GM20000 (cell line): ENCODE results near the gene PHLPP1.

Source experiments
- DNase-seq: peaks from one replicate; pipeline ENCODE4 v3.0.0; 2012; ENCODE audit warnings: low spot score
- CTCF ChIP-seq: IDR thresholded peaks from 2 replicates; pipeline ENCODE4 v1.5.1; 2012; ENCODE audit warnings: mild to moderate bottlenecking, control low read depth; ENCODE audit errors: extremely low read depth, missing control alignments

Gene PHLPP1

DNA sequence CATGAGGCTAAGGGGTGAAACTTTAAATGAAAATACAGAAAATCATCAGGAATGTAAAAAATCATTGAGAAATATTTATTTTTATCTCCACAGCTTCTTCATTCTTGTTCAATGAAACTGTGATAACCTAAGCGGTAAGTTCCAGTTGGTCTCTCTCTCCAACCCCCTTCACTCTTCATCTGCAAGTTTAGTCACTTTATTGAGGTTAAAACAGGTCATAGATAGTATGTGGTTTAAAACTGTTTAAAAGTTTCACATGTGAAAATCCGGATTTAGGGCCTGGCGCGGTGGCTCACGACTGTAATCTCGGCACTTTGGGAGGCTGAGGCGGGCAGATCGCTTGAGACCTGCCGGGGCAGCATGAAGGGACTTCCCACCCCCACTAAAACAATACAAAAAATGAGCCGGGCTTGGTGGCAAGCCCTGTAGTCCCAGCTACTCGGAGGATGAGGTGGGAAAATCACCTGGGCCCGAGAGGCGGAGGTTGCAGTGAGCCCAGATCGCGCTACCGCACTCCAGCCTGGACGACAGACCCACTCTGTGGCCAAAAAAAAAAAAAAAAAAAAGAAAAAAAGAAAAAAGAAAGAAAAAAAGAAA is 1.6 kb upstream of the PHLPP1 start:
- TF ChIP-seq CTCF: no peak
- no peak for DNase-seq

DNA sequence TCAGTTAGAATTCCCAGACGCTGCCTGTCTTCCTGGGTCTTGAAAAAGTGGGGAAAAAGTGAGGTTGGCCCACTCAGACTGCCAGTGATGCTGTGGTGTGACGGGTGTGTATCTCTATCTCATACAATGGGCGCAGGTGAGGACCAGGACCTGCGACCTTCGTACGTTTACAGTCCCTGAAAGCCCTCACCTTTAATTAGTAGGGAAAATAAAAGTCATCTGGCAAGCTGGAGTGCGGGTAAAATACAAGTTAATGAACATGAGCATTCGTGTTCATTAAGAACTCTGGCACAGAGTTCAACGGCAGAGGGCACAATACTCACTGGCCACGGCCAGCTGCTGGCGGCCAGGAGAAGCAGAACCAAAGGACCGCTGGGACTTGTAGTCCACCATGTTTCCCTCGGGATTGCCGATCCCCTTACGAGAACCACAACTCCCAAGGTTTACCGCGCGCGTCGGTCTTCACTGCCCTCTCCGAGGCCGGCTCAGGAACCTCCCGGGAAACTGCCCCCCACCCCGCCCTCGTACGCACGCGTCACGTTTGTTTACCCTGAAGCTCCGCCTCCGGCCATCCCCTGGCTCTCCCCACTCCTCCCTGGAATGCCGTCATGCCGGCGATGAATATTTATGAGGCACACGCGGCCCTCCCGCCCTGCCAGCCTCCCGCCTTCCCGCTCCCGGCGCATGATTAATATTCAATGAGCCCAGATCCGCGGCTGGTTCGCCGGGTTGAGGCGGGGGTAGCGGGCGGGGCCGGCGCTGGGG is 488 bp upstream of the PHLPP1 start:
- DNase-seq: peak; percentile 95
- peak; percentile 79 for TF ChIP-seq CTCF

- DNase-seq: peak; percentile 83
Observed at GRCh38 chr18:62715759-62716615, 646 bp downstream of the PHLPP1 start.

DNA sequence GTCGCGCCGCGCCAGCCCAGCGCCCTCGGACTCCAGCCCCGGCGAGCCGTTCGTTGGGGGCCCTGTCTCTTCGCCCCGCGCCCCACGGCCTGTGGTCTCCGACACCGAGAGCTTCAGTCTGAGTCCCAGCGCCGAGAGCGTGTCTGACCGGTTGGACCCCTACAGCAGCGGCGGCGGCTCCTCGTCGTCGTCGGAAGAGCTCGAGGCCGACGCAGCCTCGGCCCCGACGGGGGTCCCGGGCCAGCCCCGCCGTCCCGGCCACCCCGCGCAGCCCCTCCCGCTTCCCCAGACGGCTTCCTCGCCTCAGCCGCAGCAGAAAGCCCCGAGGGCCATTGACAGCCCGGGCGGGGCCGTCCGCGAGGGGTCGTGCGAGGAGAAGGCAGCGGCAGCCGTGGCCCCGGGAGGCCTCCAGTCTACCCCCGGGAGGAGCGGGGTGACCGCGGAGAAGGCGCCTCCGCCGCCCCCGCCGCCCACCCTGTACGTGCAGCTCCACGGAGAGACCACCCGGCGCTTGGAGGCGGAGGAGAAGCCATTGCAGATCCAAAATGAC is 1.4 kb downstream of the PHLPP1 start:
- peak; percentile 83 for DNase-seq

More at GRCh38 chr18:62715759-62716615, 646 bp downstream of the PHLPP1 start:
- TF ChIP-seq CTCF: no peak

DNA sequence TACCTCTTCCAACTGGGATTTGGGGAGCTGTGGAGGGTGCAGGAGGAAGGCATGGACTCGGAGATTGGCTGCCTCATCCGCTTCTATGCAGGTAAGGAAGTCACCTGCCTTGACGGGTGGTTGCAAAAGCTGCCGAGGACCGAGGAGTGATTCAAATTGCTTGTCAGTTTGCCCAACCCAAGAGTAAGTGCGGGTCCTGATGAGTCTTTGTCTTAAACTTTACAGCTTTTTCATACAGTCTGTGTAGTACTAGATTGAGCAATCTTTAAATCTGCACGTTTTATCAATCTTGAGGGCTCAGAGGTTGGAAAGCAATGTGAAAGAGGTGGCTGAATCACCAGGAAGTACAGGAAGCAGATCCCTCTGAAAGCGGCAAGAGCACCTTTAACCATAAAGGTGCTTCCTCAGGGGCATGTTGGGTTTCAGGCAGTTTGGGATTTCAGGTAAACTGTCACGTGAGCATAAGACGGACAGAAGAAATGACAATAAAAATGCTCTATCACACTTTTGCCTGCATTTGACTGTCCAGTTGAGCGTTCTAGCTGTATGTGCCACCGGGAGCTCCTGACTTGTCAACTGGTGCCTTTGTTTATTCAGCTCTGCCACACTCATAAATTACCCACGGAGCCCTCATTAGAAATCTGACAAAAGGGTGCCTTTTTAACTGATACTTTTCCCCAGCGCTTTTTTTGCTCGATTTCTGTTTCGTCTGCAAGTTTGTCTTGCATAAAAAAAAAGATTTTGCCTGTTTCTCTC is 2.0 kb downstream of the PHLPP1 start:
- DNase-seq: peak; percentile 41
- no peak for TF ChIP-seq CTCF

More for the DNA sequence above, 1.4 kb downstream of the PHLPP1 start:
- peak; percentile 55 for TF ChIP-seq CTCF

DNA sequence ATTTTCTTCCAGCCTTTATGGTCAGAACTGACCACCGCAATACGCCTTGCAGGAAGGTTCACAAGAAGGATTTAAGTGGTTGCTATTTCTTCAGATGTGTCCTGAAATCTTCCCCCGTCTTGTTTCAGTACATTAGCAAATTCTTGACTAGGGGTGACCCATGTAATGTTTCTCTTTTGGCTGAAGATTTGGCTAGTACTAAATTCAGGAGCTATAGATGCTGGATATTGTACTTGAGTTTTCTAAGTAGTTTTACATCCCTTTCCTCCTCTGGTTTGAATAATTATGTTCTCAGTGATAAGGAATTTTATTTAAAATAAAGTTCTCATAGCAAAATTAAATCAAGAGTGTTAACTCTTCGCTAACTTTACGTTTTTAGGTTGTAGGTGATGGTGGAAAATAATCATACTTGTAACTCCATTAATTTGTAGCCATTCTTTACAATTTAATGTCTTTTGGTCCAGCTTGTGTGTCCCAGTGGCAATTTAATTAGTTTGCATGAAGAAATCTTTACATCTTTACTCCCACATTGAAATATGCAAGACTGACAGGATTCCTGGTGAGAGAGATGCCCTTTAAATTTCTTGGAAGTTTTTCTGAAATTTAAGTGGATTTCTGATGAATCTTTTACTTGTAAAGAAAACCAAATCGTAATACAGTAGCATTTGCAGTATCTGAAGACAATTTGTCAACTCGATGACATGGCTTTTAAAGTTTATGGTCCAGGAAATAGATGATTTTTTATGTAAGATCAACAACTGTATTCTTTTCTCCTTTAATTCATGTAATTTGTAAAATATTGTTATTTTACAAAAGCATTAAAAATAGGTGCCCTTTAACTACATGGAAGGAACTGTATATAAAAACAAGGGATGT is 2.8 kb downstream of the PHLPP1 start:
- no peak for DNase-seq
- TF ChIP-seq CTCF: no peak
